Measurements from ENCODE around the gene TOX2.
A peak's percentile ranks its signal among the peaks of the same experiment; 100 is the strongest.

Gene TOX2

DNA sequence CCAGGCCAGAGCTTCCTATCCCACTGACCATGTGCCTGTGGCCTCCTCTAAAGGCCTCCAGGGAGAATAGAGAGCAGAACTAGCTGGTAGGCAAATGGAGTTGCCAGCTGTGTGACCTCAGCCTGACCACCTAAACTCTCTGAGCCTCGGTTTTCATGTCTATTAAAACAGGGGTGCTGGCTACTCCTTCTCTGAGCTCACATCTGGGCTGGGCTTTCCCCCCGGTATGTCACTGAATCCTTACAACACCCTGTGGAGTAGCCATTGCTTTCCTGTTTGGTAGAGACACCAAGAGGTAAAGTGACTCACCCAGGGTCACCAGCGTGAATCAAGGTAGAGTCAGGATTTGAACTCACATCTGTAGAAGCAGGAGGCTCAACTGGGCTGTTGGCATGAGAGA, 140.2 kb downstream of the TOX2 start:
- DNase-seq = no peak

DNA sequence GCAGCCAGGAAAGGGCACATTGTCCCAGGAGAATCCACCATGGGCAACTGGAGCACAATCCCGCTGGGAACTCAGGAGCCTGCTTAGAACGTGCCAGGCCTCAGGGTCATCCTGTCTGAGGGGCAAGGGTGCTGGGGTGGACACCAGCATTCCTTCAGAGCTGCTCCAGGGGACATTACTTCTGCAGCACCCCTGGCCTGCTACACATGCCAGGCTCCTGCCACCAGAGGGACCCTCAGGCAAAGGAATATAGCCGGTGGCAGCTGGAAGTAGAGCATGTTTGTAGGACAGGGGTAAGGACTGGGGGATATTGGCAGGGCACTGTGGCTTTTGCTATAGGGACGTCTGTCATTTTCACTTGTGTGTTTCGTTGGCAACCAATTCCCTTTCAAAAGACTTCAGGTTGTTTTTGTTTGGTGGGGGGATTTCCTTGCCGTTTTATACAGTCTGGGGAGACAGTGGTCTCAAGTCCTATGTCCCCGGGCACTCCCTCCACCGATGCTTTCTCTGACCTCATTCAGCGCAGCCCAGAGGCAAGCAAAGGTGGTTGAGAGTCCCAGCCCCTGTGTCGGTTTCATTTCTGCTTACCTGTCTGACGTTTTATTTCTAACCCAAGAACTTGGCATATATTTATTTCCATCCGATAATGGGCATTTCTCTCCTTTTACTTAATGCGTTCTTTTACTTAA, 141.5 kb downstream of the TOX2 start:
- DNase-seq = peak in 33 of 56 donors; percentile 6 to 66 (median 22)

DNA sequence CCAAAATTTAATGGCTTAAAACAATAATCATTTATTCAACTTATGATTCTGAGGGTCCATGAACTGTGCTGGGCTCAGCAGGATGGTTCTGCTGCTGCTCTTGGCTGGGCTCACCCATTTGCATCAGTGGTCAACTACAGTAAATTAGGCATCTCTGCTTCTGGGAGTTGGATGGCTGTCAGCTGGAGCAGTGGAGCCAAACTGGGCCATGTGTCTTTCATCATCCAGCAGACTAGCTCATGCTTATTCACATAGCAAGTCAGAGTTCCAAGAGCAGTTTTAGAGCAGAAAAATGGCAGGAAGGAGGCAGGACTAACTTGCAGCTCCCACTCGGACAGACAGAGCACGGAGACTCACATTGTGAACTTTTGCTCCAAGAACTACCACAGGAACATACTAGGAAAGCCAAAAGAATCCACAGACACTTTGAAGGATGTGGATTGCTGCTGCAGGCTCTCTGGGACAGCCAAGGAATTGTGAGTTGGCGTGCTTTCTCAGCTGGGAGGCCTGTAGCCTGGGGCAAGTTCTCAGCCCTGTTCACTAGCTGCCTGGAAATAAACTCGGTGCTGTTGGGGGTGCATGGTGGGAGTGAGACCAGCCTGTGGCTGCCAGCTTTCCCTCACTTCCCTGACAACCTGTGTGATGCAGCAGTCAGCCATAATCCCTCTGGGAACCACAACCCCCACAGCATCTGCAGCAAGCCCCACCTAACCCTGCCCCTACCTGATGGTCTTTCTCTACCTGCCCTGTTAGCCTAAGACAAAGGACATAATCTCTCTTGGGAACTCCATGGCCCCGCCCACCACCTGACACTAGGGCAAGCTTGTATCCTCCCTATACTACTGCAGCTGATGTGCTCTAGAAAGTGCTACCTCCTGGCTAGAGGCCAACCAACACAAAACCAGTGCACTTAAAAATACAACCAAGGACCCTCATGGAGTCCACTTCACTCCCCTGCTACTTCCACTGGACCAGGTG, 143.3 kb downstream of the TOX2 start:
- no peak for DNase-seq

DNA sequence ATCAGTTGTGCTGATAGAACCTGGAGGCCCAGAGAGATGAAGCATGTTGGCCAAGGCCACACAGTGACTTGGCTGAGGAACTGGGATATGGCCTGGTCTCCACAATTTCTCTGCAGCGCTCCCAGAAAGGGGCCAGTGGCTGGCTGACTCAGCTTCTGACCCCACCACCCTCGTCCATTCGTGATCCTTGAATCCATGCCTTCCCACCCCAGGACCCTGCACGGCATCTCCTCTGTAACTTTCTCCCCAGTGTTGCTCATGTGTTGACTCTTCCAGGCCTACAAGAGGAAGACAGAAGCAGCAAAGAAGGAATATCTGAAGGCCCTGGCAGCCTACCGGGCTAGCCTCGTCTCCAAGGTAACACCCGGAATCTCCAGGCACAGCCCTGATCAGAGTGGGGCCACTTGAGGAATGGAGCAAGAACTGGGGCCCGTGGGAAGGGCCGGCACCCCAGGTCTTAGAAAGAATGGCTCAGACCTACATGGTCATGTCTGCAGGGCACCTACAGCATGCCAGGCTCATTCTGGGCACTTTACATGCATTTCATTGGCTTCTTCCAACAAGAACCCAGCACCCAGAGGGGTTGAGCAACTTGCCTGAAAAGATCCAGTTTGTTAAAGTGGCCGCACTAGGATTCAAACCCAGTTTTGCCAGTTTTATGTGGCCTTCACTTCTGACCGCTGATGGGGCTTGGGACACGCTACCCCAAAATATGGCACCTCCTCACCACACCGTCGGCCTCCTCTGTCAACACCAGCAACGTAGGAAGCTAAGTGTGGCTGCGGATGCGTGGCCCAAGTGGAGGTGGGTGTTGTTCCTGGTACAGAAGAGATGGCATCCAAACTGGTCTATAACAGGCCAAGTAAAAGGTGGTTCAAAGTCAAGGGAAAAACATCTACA, 150.1 kb downstream of the TOX2 start:
- no peak for DNase-seq

DNA sequence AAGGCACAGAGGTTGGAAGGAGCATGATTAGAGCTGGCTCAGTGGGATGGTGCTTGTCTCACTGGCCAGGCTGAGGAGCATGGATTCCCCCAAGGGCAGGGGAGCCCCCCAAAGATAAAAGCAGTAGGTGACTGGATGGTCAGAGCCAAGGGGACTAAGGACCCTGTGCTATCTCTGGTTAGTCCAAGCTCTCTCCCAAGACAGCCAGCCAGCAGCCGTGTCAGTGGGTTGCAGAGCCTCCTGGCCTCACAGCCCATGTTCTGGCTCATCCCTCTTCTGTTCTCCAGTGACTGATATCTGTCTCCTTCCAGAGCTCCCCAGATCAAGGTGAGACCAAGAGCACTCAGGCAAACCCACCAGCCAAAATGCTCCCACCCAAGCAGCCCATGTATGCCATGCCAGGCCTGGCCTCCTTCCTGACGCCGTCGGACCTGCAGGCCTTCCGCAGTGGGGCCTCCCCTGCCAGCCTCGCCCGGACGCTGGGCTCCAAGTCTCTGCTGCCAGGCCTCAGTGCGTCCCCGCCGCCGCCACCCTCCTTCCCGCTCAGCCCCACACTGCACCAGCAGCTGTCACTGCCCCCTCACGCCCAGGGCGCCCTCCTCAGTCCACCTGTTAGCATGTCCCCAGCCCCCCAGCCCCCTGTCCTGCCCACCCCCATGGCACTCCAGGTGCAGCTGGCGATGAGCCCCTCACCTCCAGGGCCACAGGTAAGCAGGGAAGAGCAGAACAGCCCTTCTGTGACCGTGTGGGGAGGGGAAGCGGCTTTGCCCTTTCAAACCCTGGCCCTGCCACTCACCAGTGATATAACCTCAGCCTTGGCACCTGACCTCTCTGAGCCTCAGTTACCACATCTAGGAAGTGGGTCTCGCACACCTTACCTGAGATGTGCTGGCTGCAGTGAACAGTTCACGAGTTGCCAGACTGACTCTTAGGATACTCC, 151.0 kb downstream of the TOX2 start:
- DNase-seq = no peak

DNA sequence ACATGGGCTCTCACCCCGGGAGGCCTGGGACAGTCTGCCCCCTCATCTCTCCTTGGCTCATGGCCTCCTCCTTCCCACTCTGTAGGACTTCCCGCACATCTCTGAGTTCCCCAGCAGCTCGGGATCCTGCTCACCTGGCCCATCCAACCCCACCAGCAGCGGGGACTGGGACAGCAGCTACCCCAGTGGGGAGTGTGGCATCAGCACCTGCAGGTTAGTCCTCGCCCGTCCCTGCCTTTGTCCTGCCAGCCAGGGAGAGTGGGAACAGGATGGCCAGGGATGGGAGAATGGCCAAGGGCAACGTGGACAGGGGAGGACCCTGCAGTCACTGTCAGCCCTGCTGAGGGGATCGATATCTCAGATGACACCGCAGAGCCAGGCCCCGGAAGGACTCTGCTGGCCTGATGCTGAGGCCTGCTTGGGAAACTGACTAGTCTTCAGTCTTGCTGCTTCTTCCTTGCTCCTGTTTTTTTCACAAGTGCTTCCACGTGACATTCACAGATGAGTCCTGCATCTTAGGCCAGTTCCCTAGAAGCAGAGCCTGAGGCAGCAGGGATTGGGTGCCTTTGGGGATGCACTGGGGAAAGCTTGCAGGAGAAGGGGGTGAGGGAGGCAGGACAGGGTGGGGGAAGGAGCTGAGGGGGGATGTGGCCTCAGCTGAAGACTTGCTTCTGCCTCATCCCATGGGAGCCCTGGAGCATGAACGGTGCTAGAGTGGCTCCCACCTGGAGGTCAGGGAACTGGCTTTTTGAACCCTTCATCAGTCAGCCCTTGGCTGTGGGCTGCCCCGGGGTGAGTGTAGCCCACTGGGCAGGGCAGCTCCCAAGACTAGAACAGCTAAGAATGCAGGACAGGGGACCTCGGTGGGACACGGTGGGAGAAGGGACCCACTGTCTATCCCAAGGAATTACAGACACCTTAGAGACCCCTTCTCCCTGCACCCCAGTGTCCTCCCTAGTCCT, 152.3 kb downstream of the TOX2 start:
- no peak for DNase-seq

DNA sequence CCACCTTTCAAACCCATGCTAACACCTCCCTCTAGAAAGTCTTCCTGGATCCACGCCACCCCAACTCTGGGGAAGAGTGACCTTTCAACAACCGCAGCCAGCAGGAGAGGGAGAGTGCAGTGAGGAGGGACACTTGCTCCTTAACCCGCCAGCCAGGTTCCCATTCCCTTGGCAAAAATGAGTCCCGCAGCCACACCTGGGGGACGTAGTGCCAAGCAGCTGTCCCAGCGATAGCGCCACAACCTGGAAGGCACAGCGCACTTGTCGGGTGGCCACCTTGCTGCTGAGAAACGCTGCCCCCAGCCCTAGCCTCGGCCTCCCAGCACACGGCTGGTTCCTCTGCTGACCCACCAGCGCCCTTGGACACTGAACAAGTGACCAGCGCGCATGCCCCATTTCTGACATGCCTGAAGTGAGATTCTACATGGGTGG, 153.0 kb downstream of the TOX2 start:
- no peak for DNase-seq

DNA sequence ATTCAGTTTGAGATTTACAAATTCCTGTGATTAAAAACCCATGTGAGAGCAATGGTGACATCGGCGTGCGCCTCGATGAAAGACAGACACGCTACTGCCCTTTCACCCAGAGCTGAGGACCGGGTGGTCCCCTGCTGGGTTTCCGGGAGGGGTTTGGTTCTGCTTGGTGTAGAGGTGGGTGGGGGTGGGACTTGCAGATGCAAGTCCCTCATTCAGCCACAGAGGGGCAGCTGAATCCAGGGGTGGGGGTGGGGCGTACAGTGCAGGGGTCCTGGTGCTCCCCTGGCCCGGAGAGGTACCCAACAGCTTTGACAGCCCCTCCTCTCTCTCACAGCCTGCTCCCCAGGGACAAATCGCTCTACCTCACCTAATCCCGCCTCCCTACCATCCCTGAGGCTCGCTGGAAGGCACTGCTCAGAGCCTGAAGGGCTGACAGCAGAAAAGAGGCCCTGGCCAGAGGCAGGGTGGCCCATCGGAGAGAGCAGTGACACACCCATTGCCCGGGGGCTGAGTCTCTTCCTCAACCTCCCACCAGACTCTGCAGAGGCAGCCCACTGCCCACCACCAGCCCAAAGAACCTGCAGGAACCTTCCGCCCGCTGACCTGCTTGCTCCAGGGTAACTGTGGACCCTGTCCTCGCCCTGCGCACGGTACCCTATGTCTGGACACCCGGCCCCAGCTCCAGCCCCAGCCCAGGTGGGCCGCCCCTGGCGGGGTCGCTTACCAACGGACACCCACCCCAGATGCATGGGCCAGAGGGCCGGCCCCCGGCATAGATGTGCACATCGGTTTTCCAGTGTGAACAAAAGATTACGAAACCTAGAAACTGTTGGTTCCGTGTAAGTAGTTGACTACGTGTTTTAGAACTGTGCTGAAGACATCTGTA, 153.9 kb downstream of the TOX2 start:
- DNase-seq = no peak

DNA sequence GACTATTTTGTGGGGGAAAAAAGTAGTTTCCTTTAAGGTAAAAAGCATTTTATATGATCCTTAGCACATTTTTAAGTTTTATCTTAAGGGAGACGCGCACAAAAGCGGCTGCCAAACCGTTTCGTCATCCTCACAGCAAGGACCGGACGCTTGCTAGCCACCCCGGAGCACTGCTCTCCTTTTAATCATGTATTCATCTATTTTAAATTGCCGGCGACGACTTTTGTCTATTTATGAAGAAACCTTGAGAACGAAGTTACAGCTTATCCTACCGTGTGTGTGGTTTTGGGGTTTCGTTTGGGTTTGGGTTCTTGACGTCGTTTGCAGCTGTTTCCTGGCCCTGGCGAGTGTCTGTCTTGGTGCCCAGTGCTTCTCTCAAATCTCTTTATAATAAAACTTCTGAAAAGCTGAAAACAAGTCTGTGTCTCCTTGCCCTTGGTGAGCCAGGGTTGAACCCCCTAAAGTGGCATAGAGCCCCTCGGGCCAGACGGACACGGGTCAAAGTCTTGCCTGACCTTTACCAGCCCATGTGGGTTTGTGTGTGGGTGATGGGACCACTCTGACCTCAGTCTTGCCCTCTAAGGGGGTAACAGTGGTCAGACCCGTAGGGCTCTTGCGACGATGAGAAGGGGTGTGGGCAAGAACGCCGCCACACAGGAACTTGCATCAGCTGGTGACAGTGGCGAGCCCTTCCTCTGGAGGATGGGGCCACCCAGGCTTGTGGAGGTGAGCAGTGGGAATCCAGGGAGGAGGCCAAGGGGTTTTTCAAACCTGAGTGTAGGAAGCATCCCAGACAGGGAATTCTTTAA, 154.8 kb downstream of the TOX2 start:
- no peak for DNase-seq

DNA sequence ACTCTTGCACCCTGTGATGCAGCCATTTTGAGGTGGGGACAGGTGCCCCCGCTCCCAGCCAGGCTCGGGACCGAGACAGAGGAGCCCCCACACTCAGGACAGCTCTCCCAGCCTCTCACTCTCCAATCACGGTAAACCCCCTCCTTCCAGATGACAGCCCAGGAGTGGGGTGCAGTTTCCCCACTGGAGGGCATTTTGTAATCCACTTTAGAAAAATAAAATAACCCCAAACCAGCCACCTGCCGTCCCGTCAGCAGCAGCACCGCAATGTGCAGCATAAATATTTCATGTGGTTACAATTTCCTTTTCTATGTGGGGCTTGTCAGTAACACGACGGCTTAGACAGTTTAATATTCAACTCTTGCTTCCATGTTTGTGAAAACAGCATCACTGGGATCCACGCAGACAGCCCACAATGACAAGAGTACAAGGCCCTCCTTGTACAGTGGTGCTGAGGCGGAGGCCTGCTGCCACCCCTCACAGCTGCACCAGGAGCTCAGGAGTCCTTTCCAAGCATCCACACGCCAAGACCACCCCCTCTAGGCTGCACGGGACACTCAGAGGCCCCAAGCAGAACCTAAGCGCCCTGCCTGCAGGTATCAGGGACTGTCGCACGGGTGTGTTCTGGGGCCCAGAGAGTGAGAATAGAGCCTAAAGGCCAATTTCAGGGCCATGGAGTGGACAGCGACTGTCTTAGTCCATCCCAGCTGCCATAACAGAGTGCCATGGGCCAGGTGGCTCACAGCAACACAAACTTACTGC, 155.7 kb downstream of the TOX2 start:
- peak in 20 of 56 donors; percentile 9 to 55 (median 30) for DNase-seq

DNA sequence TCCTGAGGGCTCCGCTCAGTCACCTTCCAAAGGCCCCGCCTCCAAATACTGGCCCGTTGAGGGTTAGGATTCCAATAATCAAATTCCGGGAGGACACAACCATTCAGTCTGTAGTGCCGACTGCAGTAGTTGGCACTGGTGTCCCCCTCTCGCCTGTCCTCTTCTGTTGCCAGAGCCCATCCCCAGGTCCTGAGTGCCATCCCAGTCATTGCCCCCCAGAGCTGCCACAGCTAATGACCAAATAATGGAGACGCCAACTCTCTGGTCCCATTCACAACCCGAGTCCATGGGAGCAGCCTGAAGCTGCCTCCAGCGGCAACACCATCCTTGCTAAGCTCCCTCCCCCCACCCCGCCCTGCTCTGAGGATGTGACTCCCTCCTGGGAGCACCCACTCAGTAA, 156.4 kb downstream of the TOX2 start:
- DNase-seq = no peak

DNA sequence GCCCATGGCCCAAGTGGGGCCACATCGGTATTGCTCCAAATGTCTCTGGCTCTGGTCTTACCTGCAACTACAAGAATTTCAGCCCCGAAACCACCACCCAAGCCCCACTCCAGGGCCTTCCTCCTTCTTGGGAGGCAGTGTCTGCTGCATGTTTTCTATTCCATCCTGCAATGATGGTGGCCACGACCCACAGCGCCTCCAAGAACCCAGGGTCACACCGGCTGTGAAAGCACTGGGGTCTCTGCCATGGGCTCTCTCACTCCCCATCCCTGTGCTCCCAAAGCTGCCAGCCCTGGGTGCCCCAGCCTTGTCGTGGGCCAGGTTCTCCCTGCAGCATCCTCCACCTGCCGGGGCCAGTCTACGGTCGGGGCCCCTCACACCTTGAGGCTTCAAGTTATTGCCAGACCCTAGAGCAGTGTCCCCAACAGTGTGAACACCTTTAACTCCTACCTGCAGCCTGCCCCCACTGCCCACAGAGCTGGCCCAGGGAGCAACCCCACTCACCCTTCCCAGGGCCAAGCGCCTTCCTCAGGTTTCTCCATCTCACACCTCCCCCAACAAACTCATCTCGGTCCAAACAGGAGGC, 157.0 kb downstream of the TOX2 start:
- DNase-seq = no peak

DNA sequence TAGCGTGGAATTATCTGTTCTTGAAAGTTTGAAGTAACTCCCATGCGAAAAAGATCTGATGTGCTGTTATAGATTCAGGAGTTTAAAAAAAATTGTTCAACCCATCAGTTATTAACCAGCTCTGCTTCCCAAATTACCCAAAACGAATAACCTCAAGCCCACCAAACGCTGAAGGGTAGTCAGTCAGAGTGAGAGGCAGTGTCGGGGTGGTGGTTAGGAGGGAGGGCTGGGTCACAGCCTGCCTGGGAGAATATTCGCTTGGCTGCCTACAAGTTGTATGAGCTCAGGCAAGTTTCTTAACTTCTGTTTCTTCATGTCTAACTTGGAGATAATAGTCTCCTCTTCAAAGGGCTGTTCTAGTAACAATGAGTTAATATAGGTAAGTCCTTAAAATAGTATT, 157.7 kb downstream of the TOX2 start:
- DNase-seq = no peak

DNA sequence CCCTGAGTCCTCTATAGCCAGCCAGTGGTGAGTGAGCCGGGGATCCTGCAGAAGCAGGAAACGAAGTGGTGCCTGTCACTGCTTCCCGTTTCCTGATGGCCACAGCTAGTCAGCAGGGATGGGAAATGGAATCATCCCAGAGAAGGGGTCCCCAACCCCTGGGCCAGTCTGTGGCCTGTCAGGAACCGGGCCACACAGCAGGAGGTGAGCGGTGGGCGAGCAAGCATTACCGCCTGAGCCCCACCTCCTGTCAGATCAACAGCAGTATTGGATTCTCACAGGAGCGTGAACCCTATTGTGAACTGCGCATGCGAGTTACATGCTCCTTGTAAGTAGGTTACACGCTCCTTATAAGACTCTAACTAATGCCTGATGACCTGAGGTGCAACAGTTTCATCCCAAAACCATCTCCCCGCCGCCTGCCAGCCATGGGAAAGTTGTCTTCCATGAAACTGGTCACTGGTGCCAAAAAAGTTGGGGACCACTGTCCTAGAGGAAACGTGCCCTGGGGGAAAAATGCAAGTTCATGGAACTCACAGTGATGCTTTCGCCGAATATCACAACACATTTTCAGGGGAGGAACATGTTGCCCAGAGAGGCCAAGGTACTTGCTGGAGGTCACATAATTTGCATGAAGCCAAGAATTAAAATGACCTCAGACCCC, 158.5 kb downstream of the TOX2 start:
- DNase-seq = no peak

DNA sequence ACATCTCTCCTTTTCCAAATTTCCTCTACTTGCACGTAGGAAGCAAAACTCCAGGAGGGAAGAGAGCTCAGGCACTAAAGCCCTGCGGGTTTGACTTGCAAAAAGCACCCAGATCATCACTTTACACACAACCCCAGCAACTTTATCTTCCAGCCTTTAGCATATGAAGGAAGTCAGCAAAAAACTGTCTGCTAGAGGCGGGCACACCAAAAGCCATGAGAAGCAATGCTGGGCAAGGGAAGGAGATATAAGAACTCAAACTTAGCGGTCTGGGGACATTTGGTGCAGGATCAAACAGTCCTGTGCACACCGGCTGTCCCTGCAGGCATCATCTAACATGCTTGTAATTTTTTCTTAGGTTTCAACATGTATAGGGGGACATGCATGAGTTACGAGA, 159.0 kb downstream of the TOX2 start:
- DNase-seq = no peak

Measured in nucleus accumbens (tissue), 56 donors.